A549 (cell line): ENCODE measurements around the gene HSD17B2.

Experiments used
- JUNB ChIP-seq: fragments of >200 bp; sonication (Bioruptor Twin); formaldehyde crosslinking; IDR thresholded peaks from 2 replicates; pipeline ENCODE4 v1.6.1; 2016
- POLR2A ChIP-seq: IDR thresholded peaks from 2 replicates; pipeline ENCODE4 v1.6.1; 2012; ENCODE audit warnings: mild to moderate bottlenecking, low read length
- TF ChIP-seq, protein P1 (sequence below): fragments of >200 bp; sonication (Bioruptor Twin); formaldehyde crosslinking; IDR thresholded peaks from 3 replicates; pipeline ENCODE4 v1.5.1; 2016

DNA sequence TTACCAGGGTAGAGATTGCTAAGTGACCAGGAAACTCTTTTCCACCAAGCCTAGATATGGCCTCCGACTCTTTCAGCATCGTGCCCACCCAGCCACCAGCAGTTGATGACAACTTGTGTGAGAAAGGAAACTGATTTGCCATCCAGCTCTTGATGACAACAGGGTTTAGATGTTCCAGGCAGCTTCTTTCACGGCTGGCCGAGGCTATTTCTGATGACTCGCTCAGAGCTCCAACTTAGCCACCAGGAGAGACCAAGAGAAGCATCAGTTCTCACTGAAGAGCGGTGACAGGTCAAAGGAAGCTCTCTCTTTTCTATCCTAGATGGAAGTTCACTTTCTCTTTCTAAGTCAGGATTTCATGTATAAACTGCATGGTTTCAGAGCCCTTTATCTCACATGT lies 73.7 kb downstream of the HSD17B2 start:
- no peak for TF ChIP-seq POLR2A
- TF ChIP-seq, protein P1, sequence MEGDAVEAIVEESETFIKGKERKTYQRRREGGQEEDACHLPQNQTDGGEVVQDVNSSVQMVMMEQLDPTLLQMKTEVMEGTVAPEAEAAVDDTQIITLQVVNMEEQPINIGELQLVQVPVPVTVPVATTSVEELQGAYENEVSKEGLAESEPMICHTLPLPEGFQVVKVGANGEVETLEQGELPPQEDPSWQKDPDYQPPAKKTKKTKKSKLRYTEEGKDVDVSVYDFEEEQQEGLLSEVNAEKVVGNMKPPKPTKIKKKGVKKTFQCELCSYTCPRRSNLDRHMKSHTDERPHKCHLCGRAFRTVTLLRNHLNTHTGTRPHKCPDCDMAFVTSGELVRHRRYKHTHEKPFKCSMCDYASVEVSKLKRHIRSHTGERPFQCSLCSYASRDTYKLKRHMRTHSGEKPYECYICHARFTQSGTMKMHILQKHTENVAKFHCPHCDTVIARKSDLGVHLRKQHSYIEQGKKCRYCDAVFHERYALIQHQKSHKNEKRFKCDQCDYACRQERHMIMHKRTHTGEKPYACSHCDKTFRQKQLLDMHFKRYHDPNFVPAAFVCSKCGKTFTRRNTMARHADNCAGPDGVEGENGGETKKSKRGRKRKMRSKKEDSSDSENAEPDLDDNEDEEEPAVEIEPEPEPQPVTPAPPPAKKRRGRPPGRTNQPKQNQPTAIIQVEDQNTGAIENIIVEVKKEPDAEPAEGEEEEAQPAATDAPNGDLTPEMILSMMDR = no peak
- no peak for TF ChIP-seq JUNB
